Esophagus (tissue), 2 donors: ENCODE data around the gene CD44. TPM values are rescaled to one million over a fixed set of nuclear protein-coding genes. Genes with fewer than 3 reads are reported as not detected.
"Not testable (repeated sequence)": the region's sequence is repeated elsewhere in the genome, so short reads cannot be mapped to it uniquely, and the experiment has no call there.

ENCODE experiments used
- H3K27ac ChIP-seq, 2 donors: one replicate each; pipeline ENCODE4 v1.5.1; 2013; ENCODE audit warnings: low read depth in 2 of 2, mild to moderate bottlenecking in 2 of 2, inconsistent platforms in 1 of 2, low read length in 1 of 2, moderate library complexity in 1 of 2
- H3K27me3 ChIP-seq, 2 donors: one replicate each; pipeline ENCODE4 v1.6.1; 2013; ENCODE audit warnings: low read length in 2 of 2, control low read depth in 1 of 2, mild to moderate bottlenecking in 1 of 2; ENCODE audit not compliant: insufficient read depth in 2 of 2, control insufficient read depth in 1 of 2
- H3K36me3 ChIP-seq, 2 donors: one replicate each; pipeline ENCODE4 v1.6.1; 2013; ENCODE audit warnings: low read length in 1 of 2; ENCODE audit not compliant: control insufficient read depth in 2 of 2, insufficient read depth in 2 of 2
- H3K4me1 ChIP-seq, 2 donors: one replicate each; pipeline ENCODE4 v1.6.1; 2013; ENCODE audit warnings: low read length in 1 of 2; ENCODE audit not compliant: control insufficient read depth in 2 of 2, insufficient read depth in 2 of 2
- H3K4me3 ChIP-seq, 2 donors: one replicate each; pipeline ENCODE4 v1.5.1; 2013; ENCODE audit warnings: low read length in 2 of 2, mild to moderate bottlenecking in 2 of 2, low read depth in 1 of 2, moderate library complexity in 1 of 2
- H3K9me3 ChIP-seq, 2 donors: one replicate each; pipeline ENCODE4 v1.6.1; 2013; ENCODE audit warnings: mild to moderate bottlenecking in 2 of 2, low read depth in 1 of 2, low read length in 1 of 2, moderate library complexity in 1 of 2; ENCODE audit not compliant: control insufficient read depth in 2 of 2, insufficient read depth in 1 of 2
- WGBS, 2 donors: extraction: QIAGEN DNeasy Blood & Tissue Kit; methylation state at CpG; one replicate each; pipeline ENCODE4 v1.1.7; 2013; 5-methylcytosine and 5-hydroxymethylcytosine counted together
- polyA plus RNA-seq, 2 donors: library from polyadenylated mRNA; stranded (reverse); fragments of 200-250 nt; gene quantifications; one replicate each; pipeline ENCODE4 v1.2.3, GENCODE V29; 2013
- donor health status: healthy with polysubstance abuse.
- donor health status: Bipolar disorder and iron deficiency.

CD44 gene
- polyA plus RNA-seq, 2 donors: 130 to 161 TPM

- H3K27me3 ChIP-seq: no peaks in the 10 kb centered on the region
- H3K9me3 ChIP-seq: no peaks in the 10 kb centered on the region
- H3K36me3 ChIP-seq: no peaks in the 10 kb centered on the region
- H3K4me1 ChIP-seq: peaks cover 6 to 11% of the 10 kb centered on the region in 2 donors
- no peak overlapping the region for H3K4me3 ChIP-seq
- no peak overlapping the region for H3K27ac ChIP-seq
- 62 to 67% methylated on average over 3 of the region's 3 CpGs for WGBS, 2 donors
These were observed 37.7 kb upstream of the CD44 start for GRCh38 chr11:35101223-35101622.

- Histone ChIP-seq H3K4me1 (peaks cover 6 to 11% of the 10 kb centered on the region in 2 donors), H3K4me3 (no peak overlapping the region), H3K36me3 (no peaks in the 10 kb centered on the region), H3K27ac (no peak overlapping the region), H3K9me3 (no peaks in the 10 kb centered on the region), H3K27me3 (no peaks in the 10 kb centered on the region)
- WGBS, 2 donors: 43 to 57% methylated on average over 2 of the region's 2 CpGs
These were observed 36.7 kb upstream of the CD44 start for GRCh38 chr11:35102267-35102666.

- WGBS, 2 donors: 45 to 61% methylated on average over 6 of the region's 6 CpGs
- H3K36me3 ChIP-seq: no peaks in the 10 kb centered on the region
- no peak overlapping the region for H3K27ac ChIP-seq
- no peaks in the 10 kb centered on the region for H3K27me3 ChIP-seq
- H3K4me1 ChIP-seq: peaks cover 6 to 11% of the 10 kb centered on the region in 2 donors
- H3K9me3 ChIP-seq: no peaks in the 10 kb centered on the region
- H3K4me3 ChIP-seq: no peak overlapping the region
These were observed 35.4 kb upstream of the CD44 start for GRCh38 chr11:35103366-35104208.

- Histone ChIP-seq H3K36me3 (no peaks in the 10 kb centered on the region), H3K27ac (no peak overlapping the region), H3K4me1 (peaks cover 6 to 9% of the 10 kb centered on the region in 2 donors), H3K9me3 (no peaks in the 10 kb centered on the region), H3K27me3 (no peaks in the 10 kb centered on the region), H3K4me3 (no peak overlapping the region)
- 90 to 94% methylated on average over 2 of the region's 2 CpGs for WGBS, 2 donors
These were observed 34.3 kb upstream of the CD44 start for GRCh38 chr11:35104655-35105054.

GRCh38 chr11:35105319-35106079, 33.5 kb upstream of the CD44 start:
- Histone ChIP-seq H3K9me3 (no peaks in the 10 kb centered on the region), H3K36me3 (no peaks in the 10 kb centered on the region), H3K4me3 (no peak overlapping the region), H3K27me3 (no peaks in the 10 kb centered on the region), H3K4me1 (peaks cover 7 to 8% of the 10 kb centered on the region in 2 donors), H3K27ac (no peak overlapping the region)

- WGBS, 2 donors: 67 to 75% methylated on average over 2 of the region's 2 CpGs
These were observed 32.4 kb upstream of the CD44 start for GRCh38 chr11:35106595-35106994.

GRCh38 chr11:35107861-35108260, 31.1 kb upstream of the CD44 start:
- H3K4me3 ChIP-seq: no peak overlapping the region
- H3K27me3 ChIP-seq: no peaks in the 10 kb centered on the region
- no peaks in the 10 kb centered on the region for H3K36me3 ChIP-seq
- 70 to 73% methylated on average over 2 of the region's 2 CpGs for WGBS, 2 donors
- peaks cover 7 to 20% of the 10 kb centered on the region in 2 donors for H3K4me1 ChIP-seq
- no peaks in the 10 kb centered on the region for H3K9me3 ChIP-seq
- H3K27ac ChIP-seq: no peak overlapping the region

More at GRCh38 chr11:35106595-35106994, 32.4 kb upstream of the CD44 start:
- H3K27me3 ChIP-seq: no peaks in the 10 kb centered on the region
- H3K27ac ChIP-seq: no peak overlapping the region
- peaks cover 7 to 14% of the 10 kb centered on the region in 2 donors for H3K4me1 ChIP-seq
- H3K4me3 ChIP-seq: no peak overlapping the region
- no peaks in the 10 kb centered on the region for H3K36me3 ChIP-seq
- H3K9me3 ChIP-seq: no peaks in the 10 kb centered on the region

GRCh38 chr11:35108336-35108735, 30.6 kb upstream of the CD44 start:
- 79 to 80% methylated on average over 1 of the region's 1 CpG for WGBS, 2 donors
- H3K4me1 ChIP-seq: peaks cover 7 to 19% of the 10 kb centered on the region in 2 donors
- not testable (repeated sequence) for H3K9me3 ChIP-seq, H3K36me3 ChIP-seq, H3K27me3 ChIP-seq, H3K4me3 ChIP-seq, H3K27ac ChIP-seq

GRCh38 chr11:35109041-35109440, 29.9 kb upstream of the CD44 start:
- Histone ChIP-seq H3K27me3 (no peaks in the 10 kb centered on the region), H3K4me1 (peaks cover 4 to 16% of the 10 kb centered on the region in 2 donors), H3K9me3 (no peaks in the 10 kb centered on the region), H3K27ac (no peak overlapping the region), H3K36me3 (no peaks in the 10 kb centered on the region), H3K4me3 (no peak overlapping the region)
